ENCODE data around the gene PCDHGA1.

The PCDHGA1 gene

GRCh38 chr5:141547921-141548320 is 217.6 kb downstream of the PCDHGA1 start:
- no peaks in the 10 kb centered on the region for H3K9me2 ChIP-seq (replicated peaks; ENCODE audit: insufficient read depth, low read length)
- H3K9me3 ChIP-seq (ENCODE audit: insufficient read depth, low read length), result peaks cover 6% of the 10 kb centered on the region; the same call in 1 of the 2 replicates
- no peak overlapping the region for H3K4me3 ChIP-seq (ENCODE audit: insufficient read depth, low read length, poor library complexity, severe bottlenecking)
- H3K4me2 ChIP-seq (ENCODE audit: low read depth, low read length, poor library complexity, severe bottlenecking), result no peak overlapping the region
- H3K9ac ChIP-seq (ENCODE audit: low read length), result no peak overlapping the region
- TF ChIP-seq EZH2phosphoT487 (conservative IDR thresholded peaks at IDR 0.05; ENCODE audit: low read length) (no peak), CTCF (IDR thresholded peaks at IDR 0.05; ENCODE audit: insufficient read depth, low read length, poor library complexity, severe bottlenecking) (no peak)
- peaks cover 27% of the 10 kb centered on the region for H3K36me3 ChIP-seq (ENCODE audit: low read length)
- no peak overlapping the region for H3K27ac ChIP-seq (ENCODE audit: low read depth, low read length)
- H4K20me1 ChIP-seq (ENCODE audit: low read depth, low read length), result no peaks in the 10 kb centered on the region
- no peaks in the 10 kb centered on the region for H3K27me3 ChIP-seq (ENCODE audit: low read length)
- peaks cover 38% of the 10 kb centered on the region for H3K79me2 ChIP-seq (ENCODE audit: insufficient read depth, low read length)
- H2AFZ ChIP-seq (ENCODE audit: low read depth, low read length, severe bottlenecking), result no peak overlapping the region
- peaks cover 17% of the 10 kb centered on the region for H3F3A ChIP-seq (ENCODE audit: insufficient read depth)

GRCh38 chr5:141557681-141558136 is 227.4 kb downstream of the PCDHGA1 start:
- H3K9ac ChIP-seq (ENCODE audit: low read length), result peak overlapping the region; percentile 18
- H3K79me2 ChIP-seq (ENCODE audit: insufficient read depth, low read length), result no peaks in the 10 kb centered on the region
- H3K27me3 ChIP-seq (ENCODE audit: low read length), result no peaks in the 10 kb centered on the region
- no peaks in the 10 kb centered on the region for H3K9me3 ChIP-seq (ENCODE audit: insufficient read depth, low read length)
- peak overlapping the region; percentile 52; the same call in 1 of the 2 replicates for H3K27ac ChIP-seq (ENCODE audit: low read depth, low read length)
- no peaks in the 10 kb centered on the region for H4K20me1 ChIP-seq (ENCODE audit: low read depth, low read length)
- H3K36me3 ChIP-seq (ENCODE audit: low read length), result no peaks in the 10 kb centered on the region
- peak overlapping the region; percentile 8 for H3K4me2 ChIP-seq (ENCODE audit: low read depth, low read length, poor library complexity, severe bottlenecking)
- no peak overlapping the region for H2AFZ ChIP-seq (ENCODE audit: low read depth, low read length, severe bottlenecking)
- TF ChIP-seq CTCF (IDR thresholded peaks at IDR 0.05; ENCODE audit: insufficient read depth, low read length, poor library complexity, severe bottlenecking), result peak; percentile 83
- no peak for TF ChIP-seq EZH2phosphoT487 (conservative IDR thresholded peaks at IDR 0.05; ENCODE audit: low read length)
- no peak overlapping the region for H3K4me3 ChIP-seq (ENCODE audit: insufficient read depth, low read length, poor library complexity, severe bottlenecking)
- H3F3A ChIP-seq (ENCODE audit: insufficient read depth), result peaks cover 12% of the 10 kb centered on the region; the same call in 1 of the 2 replicates
- no peaks in the 10 kb centered on the region for H3K9me2 ChIP-seq (replicated peaks; ENCODE audit: insufficient read depth, low read length)

- Histone ChIP-seq H3K27ac (ENCODE audit: low read depth, low read length) (no peak overlapping the region), H3K4me2 (ENCODE audit: low read depth, low read length, poor library complexity, severe bottlenecking) (no peak overlapping the region), H3K79me2 (ENCODE audit: insufficient read depth, low read length) (no peaks in the 10 kb centered on the region), H3K9me2 (replicated peaks; ENCODE audit: insufficient read depth, low read length) (no peaks in the 10 kb centered on the region), H3F3A (ENCODE audit: insufficient read depth) (peaks cover 12% of the 10 kb centered on the region; the same call in 1 of the 2 replicates), H3K9ac (ENCODE audit: low read length) (0 out of 2 replicates have a peak overlapping the region, but pooled peaks have one; percentile 18), H4K20me1 (ENCODE audit: low read depth, low read length) (no peaks in the 10 kb centered on the region), H2AFZ (ENCODE audit: low read depth, low read length, severe bottlenecking) (no peak overlapping the region), H3K27me3 (ENCODE audit: low read length) (no peaks in the 10 kb centered on the region), H3K4me3 (ENCODE audit: insufficient read depth, low read length, poor library complexity, severe bottlenecking) (no peak overlapping the region), H3K9me3 (ENCODE audit: insufficient read depth, low read length) (no peaks in the 10 kb centered on the region), H3K36me3 (ENCODE audit: low read length) (0 out of 2 replicates have a peak, but pooled peaks cover 3% of the 10 kb centered on the region)
- TF ChIP-seq CTCF (IDR thresholded peaks at IDR 0.05; ENCODE audit: insufficient read depth, low read length, poor library complexity, severe bottlenecking) (no peak), EZH2phosphoT487 (conservative IDR thresholded peaks at IDR 0.05; ENCODE audit: low read length) (no peak)
Measured at GRCh38 chr5:141558150-141558549, 227.8 kb downstream of the PCDHGA1 start.

All from SU-DHL-6 (cell line).